ENCODE data around the gene SLC36A1. TPM values are rescaled to one million over a fixed set of nuclear protein-coding genes. Genes with fewer than 3 reads are reported as not detected.

The SLC36A1 gene
- total RNA-seq, 1 donor from 2014 or later = 42.5 TPM

GRCh38 chr5:151483176-151483575 is 35.8 kb downstream of the SLC36A1 start:
- DNase-seq (ENCODE audit: extremely low spot score, unreplicated experiment) = no peak

GRCh38 chr5:151483647-151484046 is 36.2 kb downstream of the SLC36A1 start:
- Mint-ChIP-seq H3K27me3 (ENCODE audit: unreplicated experiment) (no peaks in the 10 kb centered on the region), H3K36me3 (ENCODE audit: unreplicated experiment) (peaks cover 58% of the 10 kb centered on the region), H3K27ac (ENCODE audit: unreplicated experiment) (no peak overlapping the region), H3K4me3 (ENCODE audit: unreplicated experiment) (no peak overlapping the region), H3K9me3 (ENCODE audit: unreplicated experiment) (no peaks in the 10 kb centered on the region), H3K4me1 (ENCODE audit: unreplicated experiment) (peaks cover 2% of the 10 kb centered on the region)
- no peak for TF ChIP-seq CTCF (IDR thresholded peaks at IDR 0.05)
- no peak for DNase-seq (ENCODE audit: extremely low spot score, unreplicated experiment)

More at GRCh38 chr5:151483176-151483575, 35.8 kb downstream of the SLC36A1 start:
- Mint-ChIP-seq H3K4me3 (ENCODE audit: unreplicated experiment) (no peak overlapping the region), H3K27ac (ENCODE audit: unreplicated experiment) (no peak overlapping the region), H3K36me3 (ENCODE audit: unreplicated experiment) (peaks cover 58% of the 10 kb centered on the region), H3K27me3 (ENCODE audit: unreplicated experiment) (no peaks in the 10 kb centered on the region), H3K9me3 (ENCODE audit: unreplicated experiment) (no peaks in the 10 kb centered on the region), H3K4me1 (ENCODE audit: unreplicated experiment) (peaks cover 2% of the 10 kb centered on the region)
- TF ChIP-seq CTCF (IDR thresholded peaks at IDR 0.05) = no peak

GRCh38 chr5:151487544-151487943 is 40.1 kb downstream of the SLC36A1 start:
- Mint-ChIP-seq H3K4me3 (ENCODE audit: unreplicated experiment) (no peak overlapping the region), H3K4me1 (ENCODE audit: unreplicated experiment) (no peaks in the 10 kb centered on the region), H3K9me3 (ENCODE audit: unreplicated experiment) (no peaks in the 10 kb centered on the region), H3K27me3 (ENCODE audit: unreplicated experiment) (no peaks in the 10 kb centered on the region), H3K27ac (ENCODE audit: unreplicated experiment) (no peak overlapping the region), H3K36me3 (ENCODE audit: unreplicated experiment) (peaks cover 59% of the 10 kb centered on the region)
- TF ChIP-seq CTCF (IDR thresholded peaks at IDR 0.05) = no peak
- no peak for DNase-seq (ENCODE audit: extremely low spot score, unreplicated experiment)

GRCh38 chr5:151490627-151491026 is 43.2 kb downstream of the SLC36A1 start:
- TF ChIP-seq CTCF (IDR thresholded peaks at IDR 0.05) = no peak
- Mint-ChIP-seq H3K36me3 (ENCODE audit: unreplicated experiment) (peaks cover 59% of the 10 kb centered on the region), H3K4me3 (ENCODE audit: unreplicated experiment) (no peak overlapping the region), H3K27ac (ENCODE audit: unreplicated experiment) (no peak overlapping the region), H3K9me3 (ENCODE audit: unreplicated experiment) (no peaks in the 10 kb centered on the region), H3K4me1 (ENCODE audit: unreplicated experiment) (no peaks in the 10 kb centered on the region), H3K27me3 (ENCODE audit: unreplicated experiment) (no peaks in the 10 kb centered on the region)
- no peak for DNase-seq (ENCODE audit: extremely low spot score, unreplicated experiment)

GRCh38 chr5:151491062-151491461 is 43.7 kb downstream of the SLC36A1 start:
- no peaks in the 10 kb centered on the region for H3K9me3 Mint-ChIP-seq (ENCODE audit: unreplicated experiment)
- H3K27ac Mint-ChIP-seq (ENCODE audit: unreplicated experiment) = no peak overlapping the region
- H3K27me3 Mint-ChIP-seq (ENCODE audit: unreplicated experiment) = no peaks in the 10 kb centered on the region
- H3K36me3 Mint-ChIP-seq (ENCODE audit: unreplicated experiment) = peaks cover 54% of the 10 kb centered on the region
- H3K4me1 Mint-ChIP-seq (ENCODE audit: unreplicated experiment) = peaks cover 2% of the 10 kb centered on the region
- DNase-seq (ENCODE audit: extremely low spot score, unreplicated experiment) = no peak
- no peak overlapping the region for H3K4me3 Mint-ChIP-seq (ENCODE audit: unreplicated experiment)
- TF ChIP-seq CTCF (IDR thresholded peaks at IDR 0.05) = no peak
